ENCODE measurements around the gene SCUBE1.

DNA sequence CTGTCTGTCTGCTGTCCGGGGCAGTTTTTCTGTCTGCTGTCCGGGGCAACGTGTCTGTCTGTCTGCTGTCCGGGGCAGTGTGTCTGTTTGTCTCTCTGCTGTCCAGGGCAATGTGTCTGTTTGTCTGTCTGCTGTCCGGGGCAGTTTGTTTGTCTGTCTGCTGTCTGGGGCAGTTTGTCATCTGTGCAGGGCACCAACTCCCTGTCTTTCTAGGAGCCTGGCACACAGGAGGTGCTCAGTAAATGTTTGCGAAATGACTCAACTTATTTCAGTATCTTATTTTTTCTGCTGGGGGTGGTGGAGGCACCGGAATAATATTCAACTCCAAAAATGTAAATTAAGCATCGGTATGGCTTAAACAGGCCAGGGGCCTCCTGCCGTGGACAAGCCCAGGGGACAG, 144.2 kb downstream of the SCUBE1 start:
- TF ChIP-seq BACH2 (CRISPR knock-in tag; IDR thresholded peaks at IDR 0.05; ENCODE audit: borderline replicate concordance): no peak
- no peak for TF ChIP-seq TOX (CRISPR knock-in tag; IDR thresholded peaks at IDR 0.05; ENCODE audit: borderline replicate concordance)
- TF ChIP-seq ZNF8 (CRISPR knock-in tag; IDR thresholded peaks at IDR 0.05): no peak
- TF ChIP-seq ARNTL (CRISPR knock-in tag; IDR thresholded peaks at IDR 0.05; ENCODE audit: borderline replicate concordance, low read depth): no peak
- TF ChIP-seq ISL1 (CRISPR knock-in tag; IDR thresholded peaks at IDR 0.05): no peak

Data from SK-N-SH treated with all-trans-retinoic acid at 6 μM for 48 hours (cell line).